Stimulated activated CD4-positive, alpha-beta T cell treated with anti-CD3 and anti-CD28 coated beads, Interleukin-1b, Interleukin-23, amount 100 ng/mL, for 24 hours (primary cell): ENCODE measurements around the gene FCGR2B.
"Not testable (repeated sequence)": the region's sequence is repeated elsewhere in the genome, so short reads cannot be mapped to it uniquely, and the experiment has no call there.

Source experiments
- DNase-seq, 4 experiments: peaks; one replicate each; pipeline ENCODE4 v3.0.0-alpha.2; 2020; ENCODE audit warnings: low read depth in 4 of 4, low spot score in 1 of 4

FCGR2B gene

GRCh38 chr1:161647507-161648360 is 15.2 kb upstream of the FCGR2B start:
- DNase-seq, result not testable (repeated sequence)

- not testable (repeated sequence) for DNase-seq
These were observed 9.4 kb upstream of the FCGR2B start for GRCh38 chr1:161653541-161653940.

GRCh38 chr1:161653971-161654370 is 9.0 kb upstream of the FCGR2B start:
- not testable (repeated sequence) for DNase-seq

GRCh38 chr1:161658524-161658923 is 4.4 kb upstream of the FCGR2B start:
- not testable (repeated sequence) for DNase-seq

- not testable (repeated sequence) for DNase-seq
These were observed 1.2 kb upstream of the FCGR2B start for GRCh38 chr1:161661660-161662311.

DNA sequence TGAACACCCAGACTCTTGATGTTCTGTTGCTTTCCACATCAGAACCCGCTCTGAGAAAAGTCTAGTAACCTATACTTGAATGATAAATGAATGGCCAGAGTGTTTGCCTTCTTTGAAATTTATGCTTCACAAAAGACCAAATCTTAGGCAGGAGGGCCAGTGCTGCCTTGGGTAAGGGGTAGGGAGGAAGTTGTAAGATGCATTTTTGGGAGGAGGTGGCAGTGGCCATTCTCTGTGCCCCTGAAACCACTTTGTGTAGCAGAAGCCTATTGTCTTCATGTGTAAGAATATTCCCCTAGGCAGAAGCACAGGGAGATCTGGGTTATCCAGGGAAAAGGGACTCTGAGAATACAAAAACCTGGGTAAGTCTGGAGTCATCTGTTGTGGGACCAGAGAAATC is 626 bp downstream of the FCGR2B start:
- not testable (repeated sequence) for DNase-seq

- not testable (repeated sequence) for DNase-seq
These were observed 1.7 kb downstream of the FCGR2B start for GRCh38 chr1:161664689-161665088.

GRCh38 chr1:161671045-161672020 is 8.4 kb downstream of the FCGR2B start:
- not testable (repeated sequence) for DNase-seq

GRCh38 chr1:161673437-161673836 is 10.5 kb downstream of the FCGR2B start:
- DNase-seq, result not testable (repeated sequence)

- not testable (repeated sequence) for DNase-seq
These were observed 11.5 kb downstream of the FCGR2B start for GRCh38 chr1:161674447-161674846.

GRCh38 chr1:161674908-161675307 is 12.0 kb downstream of the FCGR2B start:
- DNase-seq, result not testable (repeated sequence)

GRCh38 chr1:161676441-161676840 is 13.5 kb downstream of the FCGR2B start:
- no peak for DNase-seq

DNA sequence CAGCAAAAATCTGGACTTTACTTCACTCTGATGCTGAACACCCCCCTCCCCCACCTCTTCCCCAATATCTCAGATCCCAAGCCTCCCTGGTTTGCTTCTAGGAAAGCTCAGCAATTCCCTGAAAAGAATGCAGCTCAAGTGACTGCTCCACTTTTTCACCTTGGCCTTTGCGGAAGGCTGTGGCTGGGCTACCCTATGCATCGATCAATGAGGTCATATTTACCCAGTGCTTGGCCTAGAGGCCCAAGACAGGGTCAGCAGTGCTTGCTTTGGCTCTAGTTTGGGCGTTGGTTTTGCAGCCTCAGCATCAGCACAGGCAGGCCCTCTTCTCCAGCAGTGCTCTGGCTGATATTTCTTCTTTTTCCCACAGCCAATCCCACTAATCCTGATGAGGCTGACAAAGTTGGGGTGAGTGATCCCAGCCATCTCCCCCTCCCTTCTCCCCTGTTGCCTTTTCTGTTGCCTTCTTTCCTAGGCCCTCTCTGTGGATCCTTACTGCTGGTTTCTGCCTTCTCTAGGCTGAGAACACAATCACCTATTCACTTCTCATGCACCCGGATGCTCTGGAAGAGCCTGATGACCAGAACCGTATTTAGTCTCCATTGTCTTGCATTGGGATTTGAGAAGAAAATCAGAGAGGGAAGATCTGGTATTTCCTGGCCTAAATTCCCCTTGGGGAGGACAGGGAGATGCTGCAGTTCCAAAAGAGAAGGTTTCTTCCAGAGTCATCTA is 14.2 kb downstream of the FCGR2B start:
- DNase-seq, result no peak

DNA sequence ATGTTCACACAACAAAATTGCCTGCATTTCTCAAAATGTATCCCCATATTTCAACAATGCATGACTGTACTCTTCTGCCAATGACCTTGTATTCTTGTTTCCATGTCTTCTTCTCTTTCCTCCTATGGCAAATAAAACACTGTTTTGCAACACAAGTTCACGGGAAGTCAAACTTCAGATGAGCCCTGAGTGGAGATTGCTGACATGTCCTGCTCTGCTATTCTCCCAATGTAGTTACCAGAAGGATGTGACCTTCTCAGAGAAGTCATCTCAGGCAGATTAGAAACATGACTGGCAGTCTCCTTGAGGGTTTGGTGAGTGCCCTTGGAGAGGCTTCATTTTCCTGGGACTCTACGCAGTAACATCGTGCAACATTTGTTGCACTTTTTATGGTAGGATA is 15.6 kb downstream of the FCGR2B start:
- DNase-seq, result no peak

- DNase-seq, result no peak
These were observed 18.9 kb downstream of the FCGR2B start for GRCh38 chr1:161681879-161682278.

DNA sequence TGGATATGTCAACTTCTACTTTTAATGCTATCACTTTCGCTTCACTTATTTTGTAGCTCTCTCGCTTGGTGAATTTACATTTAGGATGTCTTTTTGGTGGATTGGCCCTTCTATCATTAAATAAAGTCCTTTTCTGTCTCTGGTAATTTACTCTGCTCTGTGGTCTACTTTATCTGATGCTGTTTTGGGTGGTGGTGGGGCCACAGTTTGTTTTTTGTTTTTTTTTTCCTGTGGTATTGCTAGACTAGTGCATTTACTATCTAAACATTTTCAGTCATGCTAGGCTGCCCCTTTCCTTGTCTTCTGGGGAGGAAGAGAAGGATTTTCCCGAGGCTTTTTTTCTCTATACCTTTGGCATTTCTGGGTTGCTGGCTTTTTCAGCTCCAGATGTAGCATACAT is 26.0 kb downstream of the FCGR2B start:
- no peak for DNase-seq

DNA sequence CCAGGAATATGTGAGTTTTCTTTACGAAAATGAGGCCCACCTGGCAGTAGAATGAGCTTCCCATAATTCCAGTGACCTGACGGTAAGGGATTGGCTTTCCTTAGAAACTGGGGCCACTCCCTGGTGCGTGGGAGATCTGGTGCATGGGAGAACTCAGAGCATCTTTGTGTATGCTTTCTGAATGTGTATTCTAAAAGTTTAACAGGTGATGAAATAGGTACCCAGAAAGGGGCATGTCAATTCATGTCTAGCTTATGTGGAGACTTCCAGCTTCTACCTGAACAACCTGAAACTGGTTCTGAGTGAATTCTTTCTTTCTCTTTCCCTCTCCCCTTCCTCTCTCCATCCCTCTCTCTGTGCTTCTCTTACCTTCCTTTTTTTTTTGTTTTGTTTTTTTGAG is 28.9 kb downstream of the FCGR2B start:
- no peak for DNase-seq

DNA sequence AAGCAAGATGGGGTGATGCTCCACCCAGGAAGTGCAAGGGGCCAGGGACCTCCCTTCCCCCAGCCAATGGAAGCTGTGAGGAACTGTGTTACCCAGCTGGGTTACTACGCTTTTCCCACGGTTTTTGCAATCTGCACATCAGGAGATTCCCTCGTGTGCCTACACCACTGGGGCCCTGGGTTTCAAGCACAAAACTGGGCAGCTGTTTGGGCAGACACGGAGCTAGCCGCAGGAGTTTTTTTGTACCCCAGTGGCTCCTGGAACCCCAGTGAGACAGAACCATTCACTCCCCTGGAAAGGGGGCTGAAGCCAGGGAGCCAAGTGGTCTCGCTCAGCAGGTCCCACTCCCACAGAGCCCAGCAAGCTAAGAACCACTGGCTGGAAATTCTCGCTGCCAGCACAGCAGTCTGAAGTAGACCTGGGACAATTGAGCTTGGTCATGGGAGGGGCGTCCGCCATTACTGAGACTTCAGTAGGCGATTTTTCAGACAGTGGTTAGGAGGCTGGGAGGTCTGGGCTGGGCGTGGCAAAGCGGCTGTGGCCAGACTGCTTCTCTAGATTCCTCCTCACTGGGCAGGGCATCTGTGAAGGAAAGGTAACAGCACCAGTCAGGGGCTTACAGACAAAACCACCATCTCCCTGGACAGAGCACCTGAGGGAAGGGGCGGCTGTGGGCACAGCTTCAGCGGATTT is 30.2 kb downstream of the FCGR2B start:
- not testable (repeated sequence) for DNase-seq

DNA sequence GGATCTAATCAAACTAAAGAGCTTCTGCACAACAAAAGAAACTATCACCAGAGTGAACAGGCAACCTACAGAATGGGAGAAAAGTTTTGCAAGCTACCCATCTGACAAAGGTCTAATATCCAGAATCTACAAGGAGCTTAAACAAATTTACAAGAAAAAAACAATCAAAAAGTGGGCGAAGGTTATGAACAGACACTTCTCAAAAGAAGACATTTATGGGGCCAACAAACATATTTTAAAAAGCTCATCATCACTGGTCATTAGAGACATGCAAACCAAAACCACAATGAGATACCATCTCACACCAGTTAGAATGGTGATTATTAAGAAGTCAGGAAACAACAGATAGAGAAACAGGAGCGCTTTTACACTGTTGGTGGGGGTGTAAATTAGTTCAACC is 35.4 kb downstream of the FCGR2B start:
- DNase-seq, result not testable (repeated sequence)

- no peak for DNase-seq
These were observed 39.3 kb downstream of the FCGR2B start for GRCh38 chr1:161702250-161702649.
